HepG2 (cell line): ENCODE data around the gene KLHL11. TPM values are rescaled to one million over a fixed set of nuclear protein-coding genes. Genes with fewer than 3 reads are reported as not detected.

Experiments
- GFI1 ChIP-seq: sonication (generic); formaldehyde crosslinking; IDR thresholded peaks from 2 replicates; pipeline ENCODE4 v1.5.0; 2020; ENCODE audit warnings: missing genetic modification reagents, mild to moderate bottlenecking, borderline replicate concordance
- MTA1 ChIP-seq: sonication (generic); formaldehyde crosslinking; IDR thresholded peaks from 2 replicates; pipeline ENCODE4 v1.4.0; 2020; ENCODE audit warnings: missing genetic modification reagents, mild to moderate bottlenecking, borderline replicate concordance
- NRL ChIP-seq: sonication (generic); formaldehyde crosslinking; IDR thresholded peaks from 2 replicates; pipeline ENCODE4 v1.5.0; 2020; ENCODE audit warnings: missing genetic modification reagents, mild to moderate bottlenecking, moderate library complexity, borderline replicate concordance
- SKI ChIP-seq: fragments of 450-650 bp; IDR thresholded peaks from one replicate; pipeline ENCODE4 v1.6.1; 2018; ENCODE audit warnings: mild to moderate bottlenecking; ENCODE audit not compliant: partially characterized antibody
- ZIK1 ChIP-seq: sonication (generic); formaldehyde crosslinking; IDR thresholded peaks from 2 replicates; pipeline ENCODE4 v1.5.0; 2020; ENCODE audit warnings: mild to moderate bottlenecking, low read depth, missing genetic modification reagents, borderline replicate concordance
- ZNF501 ChIP-seq: sonication (generic); formaldehyde crosslinking; IDR thresholded peaks from 2 replicates; pipeline ENCODE4 v1.5.1; 2020; ENCODE audit warnings: mild to moderate bottlenecking, moderate library complexity, missing genetic modification reagents
- ZNF841 ChIP-seq: sonication (generic); formaldehyde crosslinking; IDR thresholded peaks from 2 replicates; pipeline ENCODE4 v1.8.1; 2023; ENCODE audit warnings: missing genetic modification reagents, borderline replicate concordance
- polyA plus RNA-seq, 8 experiments: library from polyadenylated mRNA; depleted of rRNA in 3 of 8; stranded (reverse) in 7 of 8; unstranded in 1 of 8; fragments of >200 nt; fragmentation: Illumina TruSeq in 4 of 8; extraction: Trizol in 4 of 8; gene quantifications; 2 replicates each; pipeline versions ENCODE4 v1.2.1 to v1.2.3, GENCODE V29; 2011 to 2016; ENCODE audit warnings: low read depth in 4 of 8, missing spikeins in 1 of 8, mixed read lengths in 1 of 8; ENCODE audit not compliant: insufficient read depth in 1 of 8
- total RNA-seq, 5 experiments: library from RNA; depleted of rRNA; stranded (reverse); fragments of >200 nt; fragmentation: Illumina TruSeq; extraction: Trizol; gene quantifications; 2 replicates each; pipeline ENCODE4 v1.2.3, GENCODE V29; 2016; ENCODE audit warnings: low read depth in 1 of 5
- TF ChIP-seq, protein P1 (sequence below): sonication (generic); formaldehyde crosslinking; IDR thresholded peaks from 2 replicates; pipeline ENCODE4 v1.9.0; 2021; ENCODE audit warnings: mild to moderate bottlenecking, missing genetic modification reagents
- TF ChIP-seq, protein P2 (sequence below): sonication (generic); formaldehyde crosslinking; IDR thresholded peaks from 2 replicates; pipeline ENCODE4 v1.4.0; 2020; ENCODE audit warnings: mild to moderate bottlenecking, missing genetic modification reagents
- TF ChIP-seq, protein P3 (sequence below), 2 experiments: fragments of 450-650 bp in 1 of 2; sonication (generic) in 1 of 2; formaldehyde crosslinking in 1 of 2; IDR thresholded peaks; 2 replicates each; pipeline versions ENCODE4 v1.6.1 to v1.8.0; 2016 to 2022; ENCODE audit warnings: antibody characterized with exemption in 1 of 2, mild to moderate bottlenecking in 1 of 2, missing genetic modification reagents in 1 of 2

KLHL11 gene
- total and polyA plus RNA-seq, 2 of the 13 experiments (the other 11 are each of a cell fraction or from before 2014, with no cell fraction given), result 7.7 to 27.5 TPM

DNA sequence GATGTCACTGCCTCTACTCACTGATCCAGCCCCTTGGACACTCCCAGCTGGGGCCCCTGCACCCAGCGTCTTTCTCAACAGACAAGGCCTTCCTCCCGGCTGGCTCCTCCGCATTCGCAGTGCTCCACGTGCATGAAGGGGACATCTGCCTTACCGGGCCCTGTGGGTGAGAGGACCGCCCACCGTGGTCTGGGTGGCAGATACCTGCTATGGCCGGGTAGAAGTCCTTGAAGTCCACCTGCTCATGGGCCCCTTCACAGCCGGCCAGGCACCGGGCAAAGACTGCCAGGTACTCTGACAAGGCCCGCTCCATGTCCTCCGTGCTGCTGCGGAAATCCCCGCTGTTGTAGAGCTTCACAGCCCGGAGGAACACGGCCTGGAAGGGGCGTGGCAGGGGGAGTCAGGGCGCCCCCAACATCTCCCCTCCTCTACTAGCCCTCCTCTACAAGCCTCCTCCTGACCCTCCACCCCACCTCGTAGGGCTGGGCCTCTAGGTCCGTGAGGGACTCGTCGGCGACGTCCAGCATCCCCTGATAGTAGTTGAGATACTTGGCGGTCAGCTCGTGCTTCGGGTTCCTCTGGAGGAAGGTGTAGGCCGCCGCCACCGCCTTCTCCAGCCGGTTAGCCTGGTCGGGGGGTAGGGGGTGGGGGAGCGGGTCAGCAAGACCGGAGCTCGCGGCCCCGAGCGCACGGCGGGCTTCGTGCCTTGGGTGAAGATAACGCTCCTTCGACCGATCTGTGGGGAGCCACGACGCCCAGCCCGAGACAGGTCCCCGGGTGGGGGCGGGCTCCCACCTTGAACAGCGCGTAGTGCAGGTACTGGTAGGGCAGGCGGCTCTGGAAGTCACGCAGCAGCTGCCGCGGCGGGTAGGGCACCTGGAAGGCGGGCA, 54.3 kb downstream of the KLHL11 start (continued):
- TF ChIP-seq SKI (no peak), MTA1 (CRISPR knock-in tag) (no peak), ZIK1 (CRISPR knock-in tag) (no peak), GFI1 (CRISPR knock-in tag) (peak; percentile 14; the same call in 1 of the 2 replicates), ZNF841 (no peak), NRL (peak; percentile 73; the same call in 1 of the 2 replicates), ZNF501 (CRISPR knock-in tag) (no peak)
- TF ChIP-seq, protein P1, sequence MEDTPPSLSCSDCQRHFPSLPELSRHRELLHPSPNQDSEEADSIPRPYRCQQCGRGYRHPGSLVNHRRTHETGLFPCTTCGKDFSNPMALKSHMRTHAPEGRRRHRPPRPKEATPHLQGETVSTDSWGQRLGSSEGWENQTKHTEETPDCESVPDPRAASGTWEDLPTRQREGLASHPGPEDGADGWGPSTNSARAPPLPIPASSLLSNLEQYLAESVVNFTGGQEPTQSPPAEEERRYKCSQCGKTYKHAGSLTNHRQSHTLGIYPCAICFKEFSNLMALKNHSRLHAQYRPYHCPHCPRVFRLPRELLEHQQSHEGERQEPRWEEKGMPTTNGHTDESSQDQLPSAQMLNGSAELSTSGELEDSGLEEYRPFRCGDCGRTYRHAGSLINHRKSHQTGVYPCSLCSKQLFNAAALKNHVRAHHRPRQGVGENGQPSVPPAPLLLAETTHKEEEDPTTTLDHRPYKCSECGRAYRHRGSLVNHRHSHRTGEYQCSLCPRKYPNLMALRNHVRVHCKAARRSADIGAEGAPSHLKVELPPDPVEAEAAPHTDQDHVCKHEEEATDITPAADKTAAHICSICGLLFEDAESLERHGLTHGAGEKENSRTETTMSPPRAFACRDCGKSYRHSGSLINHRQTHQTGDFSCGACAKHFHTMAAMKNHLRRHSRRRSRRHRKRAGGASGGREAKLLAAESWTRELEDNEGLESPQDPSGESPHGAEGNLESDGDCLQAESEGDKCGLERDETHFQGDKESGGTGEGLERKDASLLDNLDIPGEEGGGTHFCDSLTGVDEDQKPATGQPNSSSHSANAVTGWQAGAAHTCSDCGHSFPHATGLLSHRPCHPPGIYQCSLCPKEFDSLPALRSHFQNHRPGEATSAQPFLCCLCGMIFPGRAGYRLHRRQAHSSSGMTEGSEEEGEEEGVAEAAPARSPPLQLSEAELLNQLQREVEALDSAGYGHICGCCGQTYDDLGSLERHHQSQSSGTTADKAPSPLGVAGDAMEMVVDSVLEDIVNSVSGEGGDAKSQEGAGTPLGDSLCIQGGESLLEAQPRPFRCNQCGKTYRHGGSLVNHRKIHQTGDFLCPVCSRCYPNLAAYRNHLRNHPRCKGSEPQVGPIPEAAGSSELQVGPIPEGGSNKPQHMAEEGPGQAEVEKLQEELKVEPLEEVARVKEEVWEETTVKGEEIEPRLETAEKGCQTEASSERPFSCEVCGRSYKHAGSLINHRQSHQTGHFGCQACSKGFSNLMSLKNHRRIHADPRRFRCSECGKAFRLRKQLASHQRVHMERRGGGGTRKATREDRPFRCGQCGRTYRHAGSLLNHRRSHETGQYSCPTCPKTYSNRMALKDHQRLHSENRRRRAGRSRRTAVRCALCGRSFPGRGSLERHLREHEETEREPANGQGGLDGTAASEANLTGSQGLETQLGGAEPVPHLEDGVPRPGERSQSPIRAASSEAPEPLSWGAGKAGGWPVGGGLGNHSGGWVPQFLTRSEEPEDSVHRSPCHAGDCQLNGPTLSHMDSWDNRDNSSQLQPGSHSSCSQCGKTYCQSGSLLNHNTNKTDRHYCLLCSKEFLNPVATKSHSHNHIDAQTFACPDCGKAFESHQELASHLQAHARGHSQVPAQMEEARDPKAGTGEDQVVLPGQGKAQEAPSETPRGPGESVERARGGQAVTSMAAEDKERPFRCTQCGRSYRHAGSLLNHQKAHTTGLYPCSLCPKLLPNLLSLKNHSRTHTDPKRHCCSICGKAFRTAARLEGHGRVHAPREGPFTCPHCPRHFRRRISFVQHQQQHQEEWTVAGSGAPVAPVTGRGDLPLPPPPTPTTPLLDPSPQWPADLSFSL (CRISPR knock-in tag), result no peak; the same call in 1 of the 2 replicates
- TF ChIP-seq, protein P2, sequence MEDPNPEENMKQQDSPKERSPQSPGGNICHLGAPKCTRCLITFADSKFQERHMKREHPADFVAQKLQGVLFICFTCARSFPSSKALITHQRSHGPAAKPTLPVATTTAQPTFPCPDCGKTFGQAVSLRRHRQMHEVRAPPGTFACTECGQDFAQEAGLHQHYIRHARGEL (CRISPR knock-in tag), result no peak
- TF ChIP-seq, protein P3, sequence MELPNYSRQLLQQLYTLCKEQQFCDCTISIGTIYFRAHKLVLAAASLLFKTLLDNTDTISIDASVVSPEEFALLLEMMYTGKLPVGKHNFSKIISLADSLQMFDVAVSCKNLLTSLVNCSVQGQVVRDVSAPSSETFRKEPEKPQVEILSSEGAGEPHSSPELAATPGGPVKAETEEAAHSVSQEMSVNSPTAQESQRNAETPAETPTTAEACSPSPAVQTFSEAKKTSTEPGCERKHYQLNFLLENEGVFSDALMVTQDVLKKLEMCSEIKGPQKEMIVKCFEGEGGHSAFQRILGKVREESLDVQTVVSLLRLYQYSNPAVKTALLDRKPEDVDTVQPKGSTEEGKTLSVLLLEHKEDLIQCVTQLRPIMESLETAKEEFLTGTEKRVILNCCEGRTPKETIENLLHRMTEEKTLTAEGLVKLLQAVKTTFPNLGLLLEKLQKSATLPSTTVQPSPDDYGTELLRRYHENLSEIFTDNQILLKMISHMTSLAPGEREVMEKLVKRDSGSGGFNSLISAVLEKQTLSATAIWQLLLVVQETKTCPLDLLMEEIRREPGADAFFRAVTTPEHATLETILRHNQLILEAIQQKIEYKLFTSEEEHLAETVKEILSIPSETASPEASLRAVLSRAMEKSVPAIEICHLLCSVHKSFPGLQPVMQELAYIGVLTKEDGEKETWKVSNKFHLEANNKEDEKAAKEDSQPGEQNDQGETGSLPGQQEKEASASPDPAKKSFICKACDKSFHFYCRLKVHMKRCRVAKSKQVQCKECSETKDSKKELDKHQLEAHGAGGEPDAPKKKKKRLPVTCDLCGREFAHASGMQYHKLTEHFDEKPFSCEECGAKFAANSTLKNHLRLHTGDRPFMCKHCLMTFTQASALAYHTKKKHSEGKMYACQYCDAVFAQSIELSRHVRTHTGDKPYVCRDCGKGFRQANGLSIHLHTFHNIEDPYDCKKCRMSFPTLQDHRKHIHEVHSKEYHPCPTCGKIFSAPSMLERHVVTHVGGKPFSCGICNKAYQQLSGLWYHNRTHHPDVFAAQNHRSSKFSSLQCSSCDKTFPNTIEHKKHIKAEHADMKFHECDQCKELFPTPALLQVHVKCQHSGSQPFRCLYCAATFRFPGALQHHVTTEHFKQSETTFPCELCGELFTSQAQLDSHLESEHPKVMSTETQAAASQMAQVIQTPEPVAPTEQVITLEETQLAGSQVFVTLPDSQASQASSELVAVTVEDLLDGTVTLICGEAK (IDR thresholded peaks at IDR 0.05), result no peak
- TF ChIP-seq, protein P3 (CRISPR knock-in tag; IDR thresholded peaks at IDR 0.05), result 0 out of 2 replicates have a peak, but pooled peaks have one; percentile 13
